Right lobe of liver (tissue), 4 donors: ENCODE results near the gene OSCP1.

Source experiments
- CTCF ChIP-seq, 4 donors: fragments of 200-600 bp in 3 of 4; fragments of 450-650 bp in 1 of 4; IDR thresholded peaks; one replicate each; pipeline versions ENCODE4 v1.5.1 to v1.8.0; 2016 to 2022; ENCODE audit warnings: antibody characterized with exemption in 4 of 4, mild to moderate bottlenecking in 2 of 4
- POLR2A ChIP-seq: fragments of 450-650 bp; IDR thresholded peaks from one replicate; pipeline ENCODE4 v1.6.1; 2017; ENCODE audit warnings: antibody characterized with exemption, mild to moderate bottlenecking
- donor health status: DM: no; HTN: no; CAD: no.
- donor health status: DM: no; HTN: no; CAD: no.
- donor health status: DM: no; HTN: yes; CAD: no.

- no peak for TF ChIP-seq CTCF (IDR thresholded peaks at IDR 0.05)
- TF ChIP-seq POLR2A = no peak
Measured at GRCh38 chr1:36464605-36465393, 14.5 kb upstream of the OSCP1 start.
